Fibroblast of skin of abdomen (primary cell): ENCODE measurements around the gene SNRPF. TPM values are rescaled to one million over a fixed set of nuclear protein-coding genes. Genes with fewer than 3 reads are reported as not detected.
A peak's percentile ranks its signal among the peaks of the same experiment; 100 is the strongest.
"Not testable (repeated sequence)": the region's sequence is repeated elsewhere in the genome, so short reads cannot be mapped to it uniquely, and the experiment has no call there.

ENCODE experiments used
- DNase-seq: peaks from one replicate; pipeline ENCODE4 v3.0.0-alpha.2; 2013
- polyA plus RNA-seq, 2 experiments: library from polyadenylated mRNA; unstranded; fragments of 120-200 nt; gene quantifications; one replicate each; pipeline ENCODE4 v1.2.1, GENCODE V29; 2013; ENCODE audit not compliant: insufficient read length in 2 of 2

The SNRPF gene
- 71.1 TPM for polyA plus RNA-seq (2013, experiment 1 of 2; ENCODE audit: insufficient read length)
- polyA plus RNA-seq (2013, experiment 2 of 2; ENCODE audit: insufficient read length), result 77.7 TPM

DNA sequence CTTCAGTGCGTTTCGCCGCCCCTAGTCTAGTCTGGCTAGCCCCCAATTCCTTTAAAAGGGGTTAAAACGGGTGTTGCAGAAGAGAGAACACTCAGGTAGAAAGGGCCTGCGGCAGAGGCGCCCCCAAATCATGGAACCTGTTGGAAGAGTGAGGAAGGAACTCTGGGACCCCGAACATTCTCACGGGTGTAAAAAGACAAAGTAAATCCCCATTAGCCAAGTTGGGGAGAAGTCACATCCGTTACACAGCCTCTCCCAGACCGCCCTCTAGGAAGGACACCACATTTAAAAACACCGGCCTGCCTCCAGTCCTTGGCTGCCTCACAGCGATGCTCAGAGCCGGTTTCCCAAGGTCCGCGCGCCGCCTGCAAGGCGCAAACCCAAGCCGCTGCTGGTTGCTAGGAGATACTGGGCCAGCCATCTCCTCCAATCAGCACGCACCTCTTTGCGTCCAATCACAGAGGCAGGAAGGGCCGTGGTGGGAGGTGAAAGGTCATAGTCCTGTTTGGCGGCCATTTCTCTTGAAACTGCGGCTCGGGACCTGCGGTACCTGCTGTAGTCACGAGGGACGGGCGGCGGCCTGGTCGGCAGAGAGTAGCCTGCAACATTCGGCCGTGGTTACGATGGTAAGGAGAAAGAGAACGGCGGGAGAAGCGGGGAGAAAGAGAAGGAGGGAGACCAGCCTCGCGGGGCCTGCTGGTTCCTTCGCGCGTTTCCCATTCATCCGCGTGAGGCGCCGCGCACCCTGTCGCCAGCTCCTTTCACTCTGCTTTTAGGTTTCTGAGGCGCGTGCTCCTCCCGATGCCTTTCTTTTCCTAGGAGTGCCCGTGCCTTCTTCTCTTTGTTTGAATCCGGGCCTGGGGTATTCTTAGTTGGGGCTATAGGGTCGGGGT is at the start of gene SNRPF:
SNRPF (plus strand) TSS at position 502 of the 893 bp plus-strand sequence; CDS start at position 624, 122 bp downstream.
- peak; percentile 96 for DNase-seq

DNA sequence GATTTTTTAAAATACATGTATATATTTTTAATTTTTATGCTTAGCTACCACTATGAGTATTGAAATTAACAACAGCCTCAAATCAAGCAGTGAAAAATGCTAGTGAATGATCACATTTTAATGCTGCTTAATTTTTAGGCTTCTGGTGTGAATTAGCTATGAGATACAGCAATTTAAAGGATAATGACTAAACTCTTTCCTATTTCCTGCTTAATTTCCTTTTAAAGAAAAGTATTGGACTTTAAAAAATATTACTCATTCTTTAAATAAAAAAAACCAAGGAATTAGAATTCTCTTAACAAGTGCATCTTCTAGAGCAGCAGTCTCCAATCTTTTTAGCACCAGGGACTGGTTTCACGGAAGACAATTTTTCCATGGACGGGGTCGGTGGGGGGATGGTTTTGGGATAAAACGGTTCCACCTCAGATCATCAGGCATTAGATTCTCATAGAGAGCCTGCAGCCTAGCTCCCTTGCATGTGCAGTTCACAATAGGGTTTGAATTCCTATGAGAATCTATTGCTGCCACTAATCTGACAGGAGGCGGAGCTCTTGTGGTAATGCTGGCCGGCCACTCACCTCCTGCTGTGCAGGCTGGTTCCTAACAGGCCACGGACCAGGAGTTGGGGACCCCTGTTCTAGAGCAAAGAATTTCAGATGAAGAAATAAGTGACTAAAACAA is 49.6 kb upstream of the SNRPF start:
- no peak for DNase-seq

- no peak for DNase-seq
Observed at GRCh38 chr12:95810411-95810810, 48.3 kb upstream of the SNRPF start.

GRCh38 chr12:95812155-95812554 is 46.6 kb upstream of the SNRPF start:
- DNase-seq, result not testable (repeated sequence)

GRCh38 chr12:95815632-95816212 is 43.0 kb upstream of the SNRPF start:
- peak; percentile 18 for DNase-seq

DNA sequence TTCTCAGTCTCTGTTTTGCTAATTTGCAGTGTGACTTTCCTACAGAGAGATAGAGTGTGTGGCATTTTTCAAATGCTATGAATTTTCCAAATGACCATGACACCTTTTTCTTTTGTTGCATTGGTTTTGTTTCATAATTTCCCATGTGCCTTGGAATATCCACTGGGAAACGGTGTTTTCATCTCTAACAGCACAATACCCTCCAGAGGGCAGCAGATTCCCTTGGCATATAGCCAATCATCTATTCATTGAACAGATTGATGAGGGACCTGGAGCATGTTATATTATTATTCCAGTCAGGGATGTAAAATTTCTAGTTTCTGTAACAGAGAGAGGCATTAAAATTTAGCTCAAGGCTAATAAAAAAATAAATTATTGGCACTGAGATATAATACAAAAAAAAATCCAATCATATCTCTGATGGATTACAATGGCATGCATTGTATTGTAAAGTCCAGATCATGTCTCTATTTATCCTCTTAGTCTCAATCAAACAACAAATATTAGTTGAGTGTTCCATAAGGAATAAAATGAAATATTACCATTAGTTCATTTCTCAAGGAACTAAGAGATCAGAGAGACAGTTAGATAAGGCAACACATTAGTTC is 38.6 kb upstream of the SNRPF start:
- DNase-seq, result peak; percentile 52

GRCh38 chr12:95829395-95829794 is 29.4 kb upstream of the SNRPF start:
- DNase-seq, result no peak

DNA sequence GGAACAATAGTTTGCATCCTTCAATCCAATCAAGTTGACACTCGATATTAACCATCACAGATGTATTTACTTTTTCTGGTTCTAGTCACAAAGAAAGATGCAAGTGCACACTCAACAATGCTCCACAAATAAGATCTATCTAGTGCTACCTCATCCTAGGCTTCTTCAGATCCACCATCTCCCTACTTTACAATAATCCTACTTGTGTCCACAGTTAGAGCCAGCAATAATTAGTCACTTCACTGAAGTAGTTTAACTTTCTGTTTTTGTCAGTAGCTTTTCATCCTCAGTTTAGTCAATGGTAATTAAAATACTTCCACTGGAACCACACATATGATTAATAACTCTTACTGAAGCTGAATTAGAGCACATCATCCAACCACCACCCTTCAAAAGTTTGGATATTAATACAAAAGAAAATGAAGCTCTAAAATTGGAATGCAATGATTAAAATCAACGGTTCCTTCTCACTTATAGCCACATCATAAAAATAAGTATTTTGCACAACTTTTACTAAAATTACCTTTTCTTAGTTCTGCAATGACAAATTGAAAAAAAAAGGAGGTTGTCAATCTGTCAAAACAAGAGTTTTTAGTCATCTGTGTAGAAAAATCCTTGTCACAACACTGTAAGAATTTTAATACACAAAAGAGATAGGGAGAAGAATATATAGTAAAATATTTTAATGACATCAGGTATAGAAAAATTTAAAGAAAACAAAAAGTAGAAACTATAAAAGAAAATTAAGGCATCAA is 28.2 kb upstream of the SNRPF start:
- DNase-seq, result no peak

DNA sequence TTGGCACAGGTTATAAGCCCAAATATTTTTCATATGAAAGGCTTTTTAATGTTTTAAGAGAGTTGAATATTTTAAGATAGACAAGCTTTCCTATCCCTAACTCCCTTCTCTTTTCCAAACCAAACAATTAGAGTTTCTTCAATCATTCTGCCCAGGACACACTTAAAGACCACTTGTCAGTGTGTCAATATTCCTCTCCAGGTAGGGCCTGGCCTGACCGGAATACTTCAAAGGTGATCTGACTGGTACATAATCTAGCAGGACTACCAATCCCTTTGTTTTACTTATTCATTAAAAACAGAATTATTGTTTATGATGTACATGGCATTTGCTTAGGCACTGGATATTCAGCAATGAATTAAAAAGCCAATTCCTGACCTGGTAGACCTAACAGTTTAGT is 24.2 kb upstream of the SNRPF start:
- DNase-seq, result no peak

- peak; percentile 82 for DNase-seq
Observed at GRCh38 chr12:95836185-95836609, 22.6 kb upstream of the SNRPF start.

DNA sequence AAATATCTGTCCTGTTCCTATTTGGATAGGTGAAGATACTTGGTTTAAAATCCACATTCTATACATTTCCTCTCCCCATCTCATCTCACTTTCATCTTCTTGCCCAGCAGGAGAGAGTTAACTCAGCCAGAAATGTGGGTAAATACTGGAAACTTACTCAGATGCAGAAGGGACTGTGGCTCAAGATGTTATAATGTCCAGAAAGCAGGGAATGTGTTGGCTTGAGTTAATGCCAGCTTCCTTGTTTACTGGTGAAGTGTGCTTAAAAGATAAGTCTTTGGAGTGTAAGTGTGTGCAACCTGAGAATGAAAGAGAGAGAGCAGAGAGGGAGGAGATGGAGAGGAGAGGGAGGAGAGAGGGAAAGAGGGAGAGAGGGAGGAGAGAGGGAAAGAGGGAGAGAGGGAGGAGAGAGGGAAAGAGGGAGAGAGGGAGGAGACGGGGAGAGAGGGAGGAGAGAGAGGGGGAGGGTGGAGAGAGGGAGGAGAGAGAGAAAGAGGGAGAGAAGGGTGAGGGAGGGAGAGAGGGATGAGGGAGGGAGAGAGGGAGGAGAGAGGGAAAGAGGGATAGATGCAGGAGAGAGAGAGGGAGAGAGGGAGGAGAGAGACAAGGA is 22.0 kb upstream of the SNRPF start:
- DNase-seq, result peak; percentile 41

- no peak for DNase-seq
Observed at GRCh38 chr12:95837240-95838038, 21.3 kb upstream of the SNRPF start.

DNA sequence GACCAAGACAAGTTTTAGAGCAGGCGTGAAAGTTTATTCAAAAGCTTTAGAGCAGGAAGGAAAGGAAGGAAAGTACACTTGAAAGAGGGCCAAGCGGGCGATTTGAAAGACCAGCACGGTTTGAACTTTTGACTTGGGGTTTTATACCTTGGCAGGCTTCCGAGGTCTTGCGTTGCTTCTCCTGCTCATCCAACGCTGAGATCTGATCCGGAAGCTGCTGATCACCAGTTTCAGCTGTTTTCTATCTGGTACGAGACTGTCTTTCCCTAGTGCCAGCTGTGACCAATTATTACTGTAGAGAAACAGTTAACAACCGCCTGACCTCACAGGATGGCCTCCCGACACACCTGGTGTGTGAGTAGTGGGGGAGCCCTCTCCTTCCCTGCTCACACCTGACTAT is 20.6 kb upstream of the SNRPF start:
- DNase-seq, result peak; percentile 71

DNA sequence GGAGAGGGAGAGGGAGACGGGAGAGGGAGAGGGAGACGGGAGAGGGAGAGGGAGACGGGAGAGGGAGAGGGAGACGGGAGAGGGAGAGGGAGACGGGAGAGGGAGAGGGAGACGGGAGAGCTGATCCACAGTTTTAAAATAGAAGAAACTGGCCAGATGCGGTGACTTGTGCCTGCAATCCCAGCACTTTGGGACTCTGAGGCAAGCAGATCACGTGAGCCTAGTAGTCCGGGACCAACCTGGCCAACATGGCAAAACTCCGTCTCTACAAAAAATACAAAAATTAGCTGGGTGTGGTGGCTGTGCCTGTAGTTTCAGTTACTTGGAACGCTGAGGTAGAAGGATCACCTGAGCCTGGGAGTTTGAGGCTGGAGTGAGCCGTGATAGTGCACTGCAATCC is 16.3 kb upstream of the SNRPF start:
- not testable (repeated sequence) for DNase-seq

DNA sequence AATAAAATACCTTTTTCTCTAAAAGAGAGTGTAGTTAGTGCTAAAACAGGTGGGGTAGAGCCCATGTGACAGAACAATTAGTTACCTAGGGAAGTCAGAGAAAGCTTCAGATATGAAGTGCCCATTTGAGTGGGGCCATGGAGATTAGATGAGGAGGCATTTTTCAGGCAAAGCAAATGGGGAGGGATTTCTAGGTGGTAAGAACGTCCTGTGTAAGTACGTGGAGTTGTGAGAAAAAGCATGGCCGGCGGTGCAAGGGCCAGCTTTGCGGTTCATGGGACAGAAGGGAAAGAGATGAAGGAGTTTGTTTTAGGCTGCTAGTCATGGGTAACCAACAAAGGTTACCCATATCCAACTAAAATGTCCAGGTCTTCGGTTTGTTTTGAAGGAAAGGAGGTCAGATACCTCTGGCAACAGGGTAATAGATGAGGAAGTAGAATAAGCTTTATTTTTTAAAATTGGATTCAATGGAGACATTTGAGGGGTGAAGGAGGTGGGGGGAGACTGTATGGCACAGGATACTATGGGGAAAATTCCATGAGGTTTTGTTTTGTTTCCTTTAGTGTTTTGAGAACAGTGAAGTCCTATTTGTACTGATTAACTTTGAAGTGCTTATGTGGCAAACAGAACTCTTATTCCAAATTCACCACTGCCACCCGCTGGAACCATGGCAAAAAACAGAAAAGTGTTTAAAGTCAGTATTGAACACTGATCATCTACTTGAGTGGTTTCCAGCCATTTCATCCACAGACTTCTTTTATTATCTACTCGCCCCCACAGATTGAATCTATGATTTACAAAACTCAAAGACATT is 10.0 kb upstream of the SNRPF start:
- DNase-seq, result peak; percentile 20

- DNase-seq, result no peak
Observed at GRCh38 chr12:95851606-95852005, 7.1 kb upstream of the SNRPF start.

DNA sequence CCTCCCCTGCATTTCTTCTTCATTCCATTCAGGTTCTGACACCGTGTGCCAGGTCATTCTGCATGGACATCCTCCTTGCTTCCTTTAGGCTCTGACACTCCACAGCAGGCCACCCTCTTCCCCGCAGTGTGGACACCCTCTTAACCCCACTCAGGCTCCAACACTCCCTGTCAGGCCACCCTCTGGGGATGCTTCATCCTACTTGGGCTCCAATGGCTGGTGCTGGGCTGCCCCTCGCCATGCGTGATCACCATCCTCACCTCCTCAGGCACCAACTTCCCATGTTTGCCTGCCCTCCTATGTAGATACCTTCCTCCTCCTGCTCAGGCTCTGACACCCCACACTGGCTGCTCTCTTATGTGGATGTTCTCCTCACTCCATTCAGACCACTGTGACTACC is 6.6 kb upstream of the SNRPF start:
- no peak for DNase-seq

- no peak for DNase-seq
Observed at GRCh38 chr12:95857156-95857555, 1.6 kb upstream of the SNRPF start.

GRCh38 chr12:95857799-95858198 is 953 bp upstream of the SNRPF start:
- DNase-seq, result no peak

DNA sequence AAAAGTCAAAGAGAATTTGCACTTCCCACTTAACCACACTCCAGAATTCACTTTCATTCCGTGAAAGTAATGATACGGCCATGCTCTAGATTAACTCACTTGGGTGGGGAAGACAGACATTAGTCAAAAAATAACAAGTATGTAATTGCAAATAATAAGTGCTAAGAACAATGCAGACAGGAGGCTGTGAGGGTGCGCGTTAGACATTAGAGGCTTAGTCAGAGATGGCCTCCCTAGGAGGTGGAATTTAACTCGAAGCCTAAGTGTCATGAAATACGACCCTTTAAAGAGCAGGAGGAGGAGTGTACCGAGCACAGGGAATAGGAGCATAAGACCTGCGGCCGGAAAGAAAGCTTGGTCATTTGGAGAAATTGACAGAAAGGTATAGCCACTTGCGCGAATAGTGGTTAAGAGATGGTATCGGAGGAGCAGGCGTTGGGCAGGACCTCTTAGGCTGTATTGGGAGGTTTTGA is 628 bp downstream of the SNRPF start:
- DNase-seq, result peak; percentile 20
